ENCODE data around the gene MRM2. TPM values are rescaled to one million over a fixed set of nuclear protein-coding genes. Genes with fewer than 3 reads are reported as not detected.
A peak's percentile ranks its signal among the peaks of the same experiment; 100 is the strongest.

The MRM2 gene
- total RNA-seq, 1 donor from 2014 or later, result 22.6 TPM

DNA sequence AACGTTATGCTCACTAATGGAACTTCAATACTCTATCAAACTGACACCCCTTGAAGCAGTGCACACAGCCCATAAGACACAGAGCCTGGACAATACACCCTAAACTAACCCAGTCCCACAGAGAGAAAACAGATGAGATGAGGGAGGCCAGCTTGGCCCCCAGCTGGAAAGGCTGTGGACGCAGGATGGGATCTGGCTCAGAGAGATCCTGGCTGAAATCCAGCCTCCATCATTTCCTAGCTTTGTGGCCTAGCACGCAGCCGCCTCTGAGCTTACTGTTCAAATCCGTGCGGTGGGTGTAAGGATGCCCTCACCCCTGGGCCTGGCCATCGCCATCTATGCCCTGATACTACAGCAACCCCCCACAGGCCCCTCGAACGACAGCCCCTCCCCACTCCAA lies 39.5 kb upstream of the MRM2 start:
- H3K79me2 ChIP-seq (ENCODE audit: insufficient read depth, low read length), result peaks cover 27% of the 10 kb centered on the region
- peaks cover 3% of the 10 kb centered on the region for H3K36me3 Mint-ChIP-seq (ENCODE audit: low read depth, unreplicated experiment)
- no peak overlapping the region for H2AFZ ChIP-seq (ENCODE audit: low read depth, low read length)
- peaks cover 7% of the 10 kb centered on the region for H3K4me1 ChIP-seq (ENCODE audit: insufficient read depth, low read length)
- no peaks in the 10 kb centered on the region for H3K27me3 ChIP-seq (ENCODE audit: insufficient read depth, low read length)
- H3K4me1 Mint-ChIP-seq (ENCODE audit: low read depth, unreplicated experiment), result peaks cover 10% of the 10 kb centered on the region
- no peaks in the 10 kb centered on the region for H3K9me3 Mint-ChIP-seq (ENCODE audit: unreplicated experiment)
- H4K20me1 ChIP-seq (ENCODE audit: insufficient read depth, low read length), result peaks cover 60% of the 10 kb centered on the region
- no peaks in the 10 kb centered on the region for H3K27me3 Mint-ChIP-seq (ENCODE audit: low read depth, unreplicated experiment)
- H3K4me3 Mint-ChIP-seq (ENCODE audit: unreplicated experiment), result no peak overlapping the region
- DNase-seq (ENCODE audit: low read depth) (peak; percentile 45), FAIRE-seq (no peak)
- H3K4me2 ChIP-seq (ENCODE audit: low read length), result peak overlapping the region; percentile 1
- no peaks in the 10 kb centered on the region for H3K36me3 ChIP-seq (ENCODE audit: insufficient read depth, low read length)
- no peak for TF ChIP-seq EZH2 (IDR thresholded peaks at IDR 0.05; ENCODE audit: insufficient read depth, low read length)
- TF ChIP-seq, protein P1, sequence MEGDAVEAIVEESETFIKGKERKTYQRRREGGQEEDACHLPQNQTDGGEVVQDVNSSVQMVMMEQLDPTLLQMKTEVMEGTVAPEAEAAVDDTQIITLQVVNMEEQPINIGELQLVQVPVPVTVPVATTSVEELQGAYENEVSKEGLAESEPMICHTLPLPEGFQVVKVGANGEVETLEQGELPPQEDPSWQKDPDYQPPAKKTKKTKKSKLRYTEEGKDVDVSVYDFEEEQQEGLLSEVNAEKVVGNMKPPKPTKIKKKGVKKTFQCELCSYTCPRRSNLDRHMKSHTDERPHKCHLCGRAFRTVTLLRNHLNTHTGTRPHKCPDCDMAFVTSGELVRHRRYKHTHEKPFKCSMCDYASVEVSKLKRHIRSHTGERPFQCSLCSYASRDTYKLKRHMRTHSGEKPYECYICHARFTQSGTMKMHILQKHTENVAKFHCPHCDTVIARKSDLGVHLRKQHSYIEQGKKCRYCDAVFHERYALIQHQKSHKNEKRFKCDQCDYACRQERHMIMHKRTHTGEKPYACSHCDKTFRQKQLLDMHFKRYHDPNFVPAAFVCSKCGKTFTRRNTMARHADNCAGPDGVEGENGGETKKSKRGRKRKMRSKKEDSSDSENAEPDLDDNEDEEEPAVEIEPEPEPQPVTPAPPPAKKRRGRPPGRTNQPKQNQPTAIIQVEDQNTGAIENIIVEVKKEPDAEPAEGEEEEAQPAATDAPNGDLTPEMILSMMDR (IDR thresholded peaks at IDR 0.05; ENCODE audit: insufficient read depth, low read depth, low read length), result no peak
- H3K4me3 ChIP-seq (ENCODE audit: insufficient read depth, low read depth, low read length), result no peak overlapping the region
- no peak overlapping the region for H3K27ac ChIP-seq (ENCODE audit: low read depth, low read length)
- no peaks in the 10 kb centered on the region for H3K9me3 ChIP-seq (ENCODE audit: insufficient read depth, low read depth, low read length)
- H3K27ac Mint-ChIP-seq (ENCODE audit: unreplicated experiment), result no peak overlapping the region
- H3K9ac ChIP-seq (ENCODE audit: low read length), result no peak overlapping the region

DNA sequence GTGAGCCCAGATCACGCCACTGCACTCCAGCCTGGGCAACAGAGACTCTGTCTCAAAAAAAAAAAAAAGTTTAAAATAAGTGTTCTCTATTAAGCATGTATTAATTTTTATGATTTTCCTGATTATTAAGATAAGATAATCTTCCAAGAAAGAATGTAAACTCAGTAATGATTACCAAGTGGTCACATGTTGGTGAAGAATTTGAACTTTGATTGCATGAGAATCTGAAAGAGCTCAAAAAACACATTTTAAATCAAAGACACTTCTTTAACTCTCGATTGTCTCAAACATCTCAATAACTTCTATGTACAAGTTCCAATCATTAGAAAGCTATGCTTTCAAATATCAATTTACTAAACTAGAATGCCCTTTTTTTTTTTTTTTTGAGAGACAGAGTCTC lies 38.4 kb upstream of the MRM2 start:
- Mint-ChIP-seq H3K27ac (ENCODE audit: unreplicated experiment) (no peak overlapping the region), H3K9me3 (ENCODE audit: unreplicated experiment) (no peaks in the 10 kb centered on the region), H3K4me1 (ENCODE audit: low read depth, unreplicated experiment) (peaks cover 10% of the 10 kb centered on the region), H3K4me3 (ENCODE audit: unreplicated experiment) (no peak overlapping the region), H3K27me3 (ENCODE audit: low read depth, unreplicated experiment) (no peaks in the 10 kb centered on the region), H3K36me3 (ENCODE audit: low read depth, unreplicated experiment) (peaks cover 3% of the 10 kb centered on the region)
- H3K4me3 ChIP-seq (ENCODE audit: insufficient read depth, low read depth, low read length), result no peak overlapping the region
- peaks cover 27% of the 10 kb centered on the region for H3K79me2 ChIP-seq (ENCODE audit: insufficient read depth, low read length)
- H4K20me1 ChIP-seq (ENCODE audit: insufficient read depth, low read length), result peaks cover 51% of the 10 kb centered on the region
- H3K27ac ChIP-seq (ENCODE audit: low read depth, low read length), result no peak overlapping the region
- FAIRE-seq (no peak), DNase-seq (ENCODE audit: low read depth) (no peak)
- no peak overlapping the region for H3K4me2 ChIP-seq (ENCODE audit: low read length)
- H3K4me1 ChIP-seq (ENCODE audit: insufficient read depth, low read length), result peaks cover 7% of the 10 kb centered on the region
- H3K27me3 ChIP-seq (ENCODE audit: insufficient read depth, low read length), result no peaks in the 10 kb centered on the region
- no peak overlapping the region for H3K9ac ChIP-seq (ENCODE audit: low read length)
- TF ChIP-seq, protein P1 (IDR thresholded peaks at IDR 0.05; ENCODE audit: insufficient read depth, low read depth, low read length), result no peak
- H3K36me3 ChIP-seq (ENCODE audit: insufficient read depth, low read length), result no peaks in the 10 kb centered on the region
- no peaks in the 10 kb centered on the region for H3K9me3 ChIP-seq (ENCODE audit: insufficient read depth, low read depth, low read length)
- H2AFZ ChIP-seq (ENCODE audit: low read depth, low read length), result no peak overlapping the region

GRCh38 chr7:2279896-2280295 lies 37.9 kb upstream of the MRM2 start:
- no peak for FAIRE-seq
- H4K20me1 ChIP-seq (ENCODE audit: insufficient read depth, low read length), result peaks cover 50% of the 10 kb centered on the region
- DNase-seq (ENCODE audit: low read depth), result no peak

More at GRCh38 chr7:2279896-2280295, 37.9 kb upstream of the MRM2 start:
- no peaks in the 10 kb centered on the region for H3K27me3 ChIP-seq (ENCODE audit: insufficient read depth, low read length)
- H3K4me3 Mint-ChIP-seq (ENCODE audit: unreplicated experiment), result no peak overlapping the region
- peaks cover 10% of the 10 kb centered on the region for H3K4me1 Mint-ChIP-seq (ENCODE audit: low read depth, unreplicated experiment)
- no peak overlapping the region for H3K4me3 ChIP-seq (ENCODE audit: insufficient read depth, low read depth, low read length)
- H3K27ac Mint-ChIP-seq (ENCODE audit: unreplicated experiment), result no peak overlapping the region
- no peaks in the 10 kb centered on the region for H3K9me3 Mint-ChIP-seq (ENCODE audit: unreplicated experiment)
- H3K36me3 Mint-ChIP-seq (ENCODE audit: low read depth, unreplicated experiment), result peaks cover 3% of the 10 kb centered on the region
- H3K4me1 ChIP-seq (ENCODE audit: insufficient read depth, low read length), result peaks cover 7% of the 10 kb centered on the region
- H2AFZ ChIP-seq (ENCODE audit: low read depth, low read length), result no peak overlapping the region
- H3K79me2 ChIP-seq (ENCODE audit: insufficient read depth, low read length), result peaks cover 27% of the 10 kb centered on the region
- H3K4me2 ChIP-seq (ENCODE audit: low read length), result no peak overlapping the region
- TF ChIP-seq, protein P1 (IDR thresholded peaks at IDR 0.05; ENCODE audit: insufficient read depth, low read depth, low read length), result no peak
- no peak for TF ChIP-seq EZH2 (IDR thresholded peaks at IDR 0.05; ENCODE audit: insufficient read depth, low read length)
- H3K27ac ChIP-seq (ENCODE audit: low read depth, low read length), result no peak overlapping the region
- H3K9ac ChIP-seq (ENCODE audit: low read length), result no peak overlapping the region
- no peaks in the 10 kb centered on the region for H3K9me3 ChIP-seq (ENCODE audit: insufficient read depth, low read depth, low read length)
- no peaks in the 10 kb centered on the region for H3K36me3 ChIP-seq (ENCODE audit: insufficient read depth, low read length)
- H3K27me3 Mint-ChIP-seq (ENCODE audit: low read depth, unreplicated experiment), result no peaks in the 10 kb centered on the region
